Body of pancreas (tissue), 4 donors: ENCODE data around the gene YBEY. TPM values are rescaled to one million over a fixed set of nuclear protein-coding genes. Genes with fewer than 3 reads are reported as not detected.

Source experiments
- ATAC-seq: fragments of 150-250 bp; one replicate; pipeline ENCODE4 v1.9.1; 2016
- DNase-seq, 4 donors: peaks; one replicate each; pipeline ENCODE4 v3.0.0-alpha.2; 2019
- H3K27ac ChIP-seq, 4 donors: fragments of 200-600 bp; sonication (generic); 1 replicate in 3 of 4; 2 replicates in 1 of 4; pipeline versions ENCODE4 v1.5.1 to v1.6.1; 2016 to 2019; ENCODE audit warnings: mild to moderate bottlenecking in 1 of 4, mixed read lengths in 1 of 4, moderate library complexity in 1 of 4
- H3K27me3 ChIP-seq, 2 donors: fragments of 200-600 bp; sonication (generic); one replicate each; pipeline ENCODE4 v1.6.0; 2016; ENCODE audit warnings: mild to moderate bottlenecking in 1 of 2
- H3K36me3 ChIP-seq, 2 donors: fragments of 200-600 bp; sonication (generic); replicated peaks in 1 of 2; 2 replicates each; pipeline ENCODE4 v1.5.1; 2016; ENCODE audit warnings: low read depth in 2 of 2; ENCODE audit not compliant: insufficient read depth in 1 of 2
- H3K4me1 ChIP-seq: fragments of 200-600 bp; sonication (generic); one replicate; pipeline ENCODE4 v1.6.0; 2016
- H3K4me3 ChIP-seq, 2 donors: fragments of 200-600 bp; sonication (generic); 1 replicate in 1 of 2; 2 replicates in 1 of 2; pipeline ENCODE4 v1.5.1; 2016 to 2019
- H3K9me3 ChIP-seq, 3 donors: fragments of 200-600 bp; sonication (generic); 1 replicate in 2 of 3; 2 replicates in 1 of 3; pipeline ENCODE4 v1.5.1; 2016
- POLR2A ChIP-seq, 3 donors: fragments of 450-650 bp; IDR thresholded peaks; one replicate each; pipeline ENCODE4 v1.6.1; 2016; ENCODE audit warnings: antibody characterized with exemption in 3 of 3, mild to moderate bottlenecking in 2 of 3
- WGBS, 2 donors: methylation state at CpG; one replicate each; pipeline ENCODE4 v1.1.5; 2017; 5-methylcytosine and 5-hydroxymethylcytosine counted together
- intact Hi-C: fragments of 100-400 bp; cut with DNase I; formaldehyde crosslinking; loops from one replicate; pipeline ENCODE4 v1.15.1; 2023
- total RNA-seq, 2 donors: library from RNA; depleted of rRNA; stranded (reverse); fragments of >200 nt; gene quantifications; one replicate each; pipeline ENCODE4 v1.1.0, GENCODE V29; 2016
- TF ChIP-seq, protein P1 (sequence below), 7 experiments: fragments of 450-650 bp in 4 of 7; fragments of 200-600 bp in 3 of 7; sonication (generic) in 3 of 7; IDR thresholded peaks; one replicate each; pipeline ENCODE4 v1.5.1; 2016 to 2019; ENCODE audit warnings: antibody characterized with exemption in 7 of 7

Gene YBEY
- total RNA-seq, 2 donors from 2014 or later = 4.9 to 15.2 TPM

DNA sequence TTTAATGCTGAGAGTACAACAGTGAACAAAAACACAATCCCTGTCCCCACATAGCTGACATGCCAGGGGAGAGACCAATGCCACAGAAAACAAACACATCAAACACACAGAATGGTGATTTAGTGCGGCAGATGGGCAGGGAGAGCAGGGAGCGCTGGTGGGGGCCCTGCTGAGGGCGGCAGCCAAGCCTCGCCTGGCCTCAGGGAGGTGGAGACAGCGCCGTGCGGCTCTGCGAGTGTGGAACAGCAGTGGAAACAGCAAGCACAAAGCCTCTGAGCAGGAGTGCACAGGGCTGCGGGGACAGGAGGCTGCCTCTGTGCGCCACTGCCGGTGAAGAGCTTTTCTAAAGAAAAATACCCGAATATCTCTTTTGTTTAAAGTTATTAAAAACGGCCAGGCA is 17.8 kb upstream of the YBEY start:
- Histone ChIP-seq H3K27me3 (no peaks in the 10 kb centered on the region), H3K4me1 (no peaks in the 10 kb centered on the region), H3K27ac (no peak overlapping the region), H3K9me3 (no peaks in the 10 kb centered on the region), H3K36me3 (peaks cover 24 to 53% of the 10 kb centered on the region in 2 donors), H3K4me3 (no peak overlapping the region)
- WGBS, 2 donors = 90% methylated on average over 13 of the region's 13 CpGs
- DNase-seq (no peak), ATAC-seq (no peak)
- intact Hi-C loops = no loop called here
- TF ChIP-seq, protein P1, sequence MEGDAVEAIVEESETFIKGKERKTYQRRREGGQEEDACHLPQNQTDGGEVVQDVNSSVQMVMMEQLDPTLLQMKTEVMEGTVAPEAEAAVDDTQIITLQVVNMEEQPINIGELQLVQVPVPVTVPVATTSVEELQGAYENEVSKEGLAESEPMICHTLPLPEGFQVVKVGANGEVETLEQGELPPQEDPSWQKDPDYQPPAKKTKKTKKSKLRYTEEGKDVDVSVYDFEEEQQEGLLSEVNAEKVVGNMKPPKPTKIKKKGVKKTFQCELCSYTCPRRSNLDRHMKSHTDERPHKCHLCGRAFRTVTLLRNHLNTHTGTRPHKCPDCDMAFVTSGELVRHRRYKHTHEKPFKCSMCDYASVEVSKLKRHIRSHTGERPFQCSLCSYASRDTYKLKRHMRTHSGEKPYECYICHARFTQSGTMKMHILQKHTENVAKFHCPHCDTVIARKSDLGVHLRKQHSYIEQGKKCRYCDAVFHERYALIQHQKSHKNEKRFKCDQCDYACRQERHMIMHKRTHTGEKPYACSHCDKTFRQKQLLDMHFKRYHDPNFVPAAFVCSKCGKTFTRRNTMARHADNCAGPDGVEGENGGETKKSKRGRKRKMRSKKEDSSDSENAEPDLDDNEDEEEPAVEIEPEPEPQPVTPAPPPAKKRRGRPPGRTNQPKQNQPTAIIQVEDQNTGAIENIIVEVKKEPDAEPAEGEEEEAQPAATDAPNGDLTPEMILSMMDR (IDR thresholded peaks at IDR 0.05) = no peak
- TF ChIP-seq POLR2A (IDR thresholded peaks at IDR 0.05) = no peak

DNA sequence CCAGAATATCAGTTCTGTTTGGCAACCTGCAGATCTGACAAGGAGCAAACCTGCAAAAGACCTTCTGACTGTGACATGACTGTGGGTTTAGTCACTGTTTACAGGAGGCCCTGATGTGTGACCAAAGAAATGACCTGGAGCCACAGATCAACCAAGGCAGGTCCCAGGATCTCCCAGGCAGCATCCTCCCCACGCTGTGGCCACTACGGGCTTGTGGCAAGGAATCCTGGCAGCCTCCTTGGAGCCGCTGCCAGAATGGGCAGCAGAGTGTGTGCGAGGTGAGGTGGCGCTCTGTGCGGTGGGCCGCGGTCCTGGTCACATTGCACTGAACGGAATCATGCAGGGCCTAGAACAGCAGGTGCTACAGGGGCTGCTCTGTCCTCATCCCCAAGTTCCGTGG is 16.7 kb upstream of the YBEY start:
- H3K9me3 ChIP-seq = no peaks in the 10 kb centered on the region
- no peak overlapping the region for H3K4me3 ChIP-seq
- DNase-seq (no peak), ATAC-seq (no peak)
- no peaks in the 10 kb centered on the region for H3K27me3 ChIP-seq
- intact Hi-C loops = no loop called here
- TF ChIP-seq, protein P1 (IDR thresholded peaks at IDR 0.05) = no peak
- TF ChIP-seq POLR2A (IDR thresholded peaks at IDR 0.05) = no peak
- no peak overlapping the region for H3K27ac ChIP-seq
- H3K4me1 ChIP-seq = no peaks in the 10 kb centered on the region
- WGBS, 2 donors = 92 to 98% methylated on average over 9 to 10 of the region's 10 CpGs
- H3K36me3 ChIP-seq = peaks cover 24 to 63% of the 10 kb centered on the region in 2 donors

DNA sequence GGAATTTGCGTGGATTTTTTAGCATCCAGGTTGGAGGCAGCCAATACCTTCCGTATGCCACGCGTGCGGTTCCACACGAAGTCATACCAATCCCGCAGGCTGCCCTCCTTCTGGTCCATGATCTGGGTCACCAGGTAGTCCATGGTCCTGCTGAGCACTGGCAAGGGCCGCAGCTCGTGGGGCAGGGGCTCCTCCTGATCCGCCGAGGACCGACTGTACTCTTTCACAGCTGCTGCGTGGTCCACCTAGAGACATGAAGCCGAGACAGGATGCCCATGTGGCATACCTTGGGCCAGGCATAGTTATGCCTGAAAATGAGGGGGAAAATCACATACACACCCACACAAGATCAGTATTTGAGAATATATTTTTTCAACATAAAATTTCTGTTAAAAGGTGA is 12.8 kb upstream of the YBEY start:
- H3K4me3 ChIP-seq = no peak overlapping the region
- intact Hi-C loops = no loop called here
- DNase-seq (no peak), ATAC-seq (no peak)
- no peak overlapping the region for H3K27ac ChIP-seq
- H3K27me3 ChIP-seq = no peaks in the 10 kb centered on the region
- H3K9me3 ChIP-seq = no peaks in the 10 kb centered on the region
- H3K36me3 ChIP-seq = peaks cover 26 to 64% of the 10 kb centered on the region in 2 donors
- no peaks in the 10 kb centered on the region for H3K4me1 ChIP-seq
- 95% methylated on average over 14 of the region's 14 CpGs for WGBS, 2 donors
- TF ChIP-seq, protein P1 (IDR thresholded peaks at IDR 0.05) = no peak
- no peak for TF ChIP-seq POLR2A (IDR thresholded peaks at IDR 0.05)

DNA sequence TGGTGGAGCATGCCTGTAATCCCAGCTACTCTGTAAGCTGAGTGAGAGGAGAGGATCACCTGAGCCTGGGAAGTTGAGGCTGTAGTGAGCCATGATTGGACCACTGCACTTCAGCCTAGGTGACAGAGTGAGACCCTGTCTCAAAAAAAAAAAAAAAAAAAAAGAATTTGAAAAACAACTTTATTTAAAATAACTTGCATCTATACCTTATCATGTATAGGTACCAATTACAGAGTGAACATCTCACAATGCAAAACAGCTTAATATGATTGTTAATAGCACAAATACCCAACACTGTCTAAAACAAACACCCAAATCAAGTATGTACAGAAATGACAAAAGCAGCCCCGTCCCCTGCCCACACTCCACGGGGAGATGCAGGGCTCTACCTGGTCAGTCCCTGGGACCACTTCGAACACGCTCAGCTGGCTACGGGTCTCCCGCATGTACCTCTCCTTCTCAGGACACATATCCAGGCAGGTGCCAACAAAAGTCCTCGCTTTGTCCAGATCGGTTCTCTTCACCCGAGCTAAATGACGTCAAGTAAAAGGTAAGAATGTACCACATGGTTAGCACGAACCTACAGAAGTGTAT is 11.2 kb upstream of the YBEY start:
- Histone ChIP-seq H3K4me3 (no peak overlapping the region), H3K36me3 (peaks cover 30 to 61% of the 10 kb centered on the region in 2 donors), H3K9me3 (no peaks in the 10 kb centered on the region), H3K27me3 (no peaks in the 10 kb centered on the region), H3K4me1 (no peaks in the 10 kb centered on the region), H3K27ac (no peak overlapping the region)
- intact Hi-C loops = no loop called here
- DNase-seq = no peak
- ATAC-seq = no peak
- WGBS, 2 donors = 93 to 96% methylated on average over 11 of the region's 11 CpGs
- TF ChIP-seq, protein P1 (IDR thresholded peaks at IDR 0.05) = no peak
- TF ChIP-seq POLR2A (IDR thresholded peaks at IDR 0.05) = no peak

DNA sequence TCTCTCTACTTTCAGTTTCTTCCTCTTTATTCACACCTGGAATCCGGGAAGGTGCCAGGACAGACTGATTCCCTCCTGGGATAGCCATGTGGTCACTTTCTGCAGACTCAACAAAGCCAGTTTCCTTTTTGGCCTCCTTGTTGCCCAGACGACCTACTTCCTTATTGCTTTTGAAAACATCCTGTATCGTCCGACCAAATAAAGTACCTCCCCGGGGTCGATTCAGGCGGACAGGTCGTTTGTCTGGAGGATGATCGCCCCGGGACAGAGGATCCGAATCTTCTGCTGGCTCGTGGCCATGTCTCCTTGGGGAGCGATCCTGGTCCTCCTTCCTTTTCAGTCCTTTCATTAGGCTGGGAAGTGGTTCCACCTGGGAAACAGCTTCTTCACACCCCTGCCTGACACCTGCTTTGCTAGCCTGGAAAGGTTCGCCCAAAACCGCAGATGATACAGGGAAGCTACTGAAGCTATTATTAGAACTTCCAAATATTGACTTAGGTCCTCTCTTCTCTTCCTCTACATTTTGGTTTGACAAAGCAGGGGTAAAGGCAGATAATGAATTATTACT is 2.0 kb upstream of the YBEY start:
- 62 to 84% methylated on average over 15 of the region's 15 CpGs for WGBS, 2 donors
- no peak overlapping the region for H3K4me3 ChIP-seq
- TF ChIP-seq POLR2A (IDR thresholded peaks at IDR 0.05) = no peak
- TF ChIP-seq, protein P1 (IDR thresholded peaks at IDR 0.05) = no peak
- no peak overlapping the region for H3K27ac ChIP-seq
- DNase-seq = no peak
- peaks cover 52% of the 10 kb centered on the region for H3K4me1 ChIP-seq
- H3K9me3 ChIP-seq = no peaks in the 10 kb centered on the region
- intact Hi-C loops = no loop called here
- no peaks in the 10 kb centered on the region for H3K27me3 ChIP-seq
- no peak for ATAC-seq
- peaks cover 10 to 12% of the 10 kb centered on the region in 2 donors for H3K36me3 ChIP-seq
